Activated CD4-positive, alpha-beta memory T cell treated with anti-CD3 and anti-CD28 coated beads, Interleukin-2, amount 10 ng/mL, durations not matched to agents 7 days and 5 days (primary cell): Measurements from ENCODE around the gene NBL1. TPM values are rescaled to one million over a fixed set of nuclear protein-coding genes. Genes with fewer than 3 reads are reported as not detected.

ENCODE experiments used
- CTCF ChIA-PET: fragments of 350-600 bp; sonication (Branson Sonifier 250); formaldehyde crosslinking; loops from one replicate; lab custom pipeline; 2021; ENCODE audit warnings: antibody characterized with exemption, inconsistent platforms; lab: Charles Lee
- POLR2A ChIA-PET: fragments of 350-600 bp; sonication (Branson Sonifier 250); formaldehyde crosslinking; loops from one replicate; lab custom pipeline; 2021; ENCODE audit warnings: antibody characterized with exemption; lab: Charles Lee
- DNase-seq: peaks from one replicate; pipeline ENCODE4 v3.0.0-alpha.2; 2020
- H3K27ac Mint-ChIP-seq: one replicate; pipeline ENCODE4 v1.8.0; 2021; ENCODE audit warnings: mild to moderate bottlenecking, mixed read lengths
- H3K27me3 Mint-ChIP-seq: one replicate; pipeline ENCODE4 v1.8.0; 2021; ENCODE audit warnings: mixed read lengths
- H3K36me3 Mint-ChIP-seq: one replicate; pipeline ENCODE4 v1.8.0; 2021; ENCODE audit warnings: low read depth, mixed read lengths
- H3K4me1 Mint-ChIP-seq: one replicate; pipeline ENCODE4 v1.8.0; 2021; ENCODE audit warnings: mixed read lengths
- H3K4me3 Mint-ChIP-seq: one replicate; pipeline ENCODE4 v1.8.0; 2021; ENCODE audit warnings: mild to moderate bottlenecking, mixed read lengths
- H3K9me3 Mint-ChIP-seq: one replicate; pipeline ENCODE4 v1.8.0; 2021; ENCODE audit warnings: mixed read lengths
- total RNA-seq, 2 experiments: library from RNA; stranded (reverse); gene quantifications; one replicate each; pipeline ENCODE4 v1.2.3, GENCODE V29; 2021

NBL1 gene
- 10 to 100 TPM; 25.4 to 29.8 TPM for total RNA-seq

GRCh38 chr1:19643602-19644394, at the start of gene NBL1:
Gene NBL1 (plus strand): TSS chr1:19644311. CDS start chr1:19655031, 10,720 bp downstream.
- H3K4me1 Mint-ChIP-seq, result peaks cover 35% of the 10 kb centered on the region
- peaks cover 2% of the 10 kb centered on the region for H3K36me3 Mint-ChIP-seq
- H3K27me3 Mint-ChIP-seq, result peaks cover 20% of the 10 kb centered on the region
- POLR2A ChIA-PET, result interaction anchor here (1.1 to 5.6 kb wide), 4 partner anchors 12 to 61 kb away, joined by 3 to 31 read pairs (median 3); a partner anchor contains a TSS
- CTCF ChIA-PET, result interaction anchor here (1.1 to 1.3 kb wide), 2 partner anchors 17 to 253 kb away, joined by 3 read pairs; no protein-coding TSS in a partner anchor
- no peaks in the 10 kb centered on the region for H3K9me3 Mint-ChIP-seq
- peak; percentile 77 for DNase-seq
- H3K27ac Mint-ChIP-seq, result peak within 1 kb of the TSS; percentile 72
- peak within 1 kb of the TSS; percentile 90 for H3K4me3 Mint-ChIP-seq

DNA sequence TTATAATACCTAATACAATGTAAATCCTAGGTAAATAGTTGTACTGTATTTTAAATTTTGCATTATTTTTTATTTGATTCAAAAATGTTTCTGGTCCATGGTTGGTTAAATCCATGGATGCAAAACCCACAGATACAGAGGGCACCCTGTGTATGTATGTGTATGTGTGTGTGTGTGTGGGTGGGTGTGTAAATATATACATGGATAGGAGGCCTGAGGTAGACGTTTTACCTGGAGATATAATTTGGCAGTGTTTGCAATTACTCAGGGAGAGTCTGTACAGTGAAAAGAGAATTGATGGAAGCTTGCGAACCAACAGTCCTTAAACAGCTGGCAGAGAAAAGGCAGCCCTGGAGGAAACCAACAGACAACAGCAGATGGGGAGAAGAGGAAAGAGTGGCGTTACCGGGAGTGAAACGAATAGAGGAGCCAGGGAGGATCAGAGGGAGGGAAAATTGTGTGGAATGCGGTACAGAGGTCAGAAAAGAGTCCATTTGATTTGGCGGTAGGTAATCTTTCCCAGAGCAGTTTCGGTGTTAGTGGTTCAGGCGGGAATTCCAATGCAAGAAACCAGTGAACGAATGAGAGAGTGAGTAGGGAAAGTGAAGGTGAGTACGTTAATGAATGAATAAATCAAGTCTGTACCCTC, 47.9 kb upstream of the NBL1 start:
- DNase-seq, result no peak
- peak overlapping the region; percentile 95 for H3K4me3 Mint-ChIP-seq
- no peaks in the 10 kb centered on the region for H3K9me3 Mint-ChIP-seq
- ChIA-PET CTCF (interaction anchor here (0.5 to 2.3 kb wide), 11 partner anchors 12 to 205 kb away, joined by 3 to 7 read pairs (median 5); no protein-coding TSS in a partner anchor), POLR2A (interaction anchor here (1.0 to 4.5 kb wide), 14 partner anchors 11 to 284 kb away, joined by 3 to 44 read pairs (median 6); partner anchors contain the start of genes AKR7A2, CAPZB, NBL1 and SLC66A1)
- H3K27me3 Mint-ChIP-seq, result peaks cover 4% of the 10 kb centered on the region
- peak overlapping the region; percentile 99 for H3K27ac Mint-ChIP-seq
- peaks cover 45% of the 10 kb centered on the region for H3K4me1 Mint-ChIP-seq
- peaks cover 26% of the 10 kb centered on the region for H3K36me3 Mint-ChIP-seq

GRCh38 chr1:19596714-19597495, 47.2 kb upstream of the NBL1 start:
- peaks cover 30% of the 10 kb centered on the region for H3K36me3 Mint-ChIP-seq
- no peaks in the 10 kb centered on the region for H3K9me3 Mint-ChIP-seq
- H3K27ac Mint-ChIP-seq, result peak overlapping the region; percentile 99
- ChIA-PET POLR2A (interaction anchor here (0.6 to 4.5 kb wide), 19 partner anchors 11 to 345 kb away, joined by 3 to 44 read pairs (median 5); partner anchors contain the start of genes AKR7A2, CAPZB, EMC1 and MRTO4), CTCF (interaction anchor here (0.9 to 2.3 kb wide), 8 partner anchors 11 to 206 kb away, joined by 3 to 7 read pairs (median 5); no protein-coding TSS in a partner anchor)
- H3K27me3 Mint-ChIP-seq, result no peaks in the 10 kb centered on the region
- peak; percentile 97 for DNase-seq
- H3K4me3 Mint-ChIP-seq, result peak overlapping the region; percentile 95
- H3K4me1 Mint-ChIP-seq, result peaks cover 49% of the 10 kb centered on the region

DNA sequence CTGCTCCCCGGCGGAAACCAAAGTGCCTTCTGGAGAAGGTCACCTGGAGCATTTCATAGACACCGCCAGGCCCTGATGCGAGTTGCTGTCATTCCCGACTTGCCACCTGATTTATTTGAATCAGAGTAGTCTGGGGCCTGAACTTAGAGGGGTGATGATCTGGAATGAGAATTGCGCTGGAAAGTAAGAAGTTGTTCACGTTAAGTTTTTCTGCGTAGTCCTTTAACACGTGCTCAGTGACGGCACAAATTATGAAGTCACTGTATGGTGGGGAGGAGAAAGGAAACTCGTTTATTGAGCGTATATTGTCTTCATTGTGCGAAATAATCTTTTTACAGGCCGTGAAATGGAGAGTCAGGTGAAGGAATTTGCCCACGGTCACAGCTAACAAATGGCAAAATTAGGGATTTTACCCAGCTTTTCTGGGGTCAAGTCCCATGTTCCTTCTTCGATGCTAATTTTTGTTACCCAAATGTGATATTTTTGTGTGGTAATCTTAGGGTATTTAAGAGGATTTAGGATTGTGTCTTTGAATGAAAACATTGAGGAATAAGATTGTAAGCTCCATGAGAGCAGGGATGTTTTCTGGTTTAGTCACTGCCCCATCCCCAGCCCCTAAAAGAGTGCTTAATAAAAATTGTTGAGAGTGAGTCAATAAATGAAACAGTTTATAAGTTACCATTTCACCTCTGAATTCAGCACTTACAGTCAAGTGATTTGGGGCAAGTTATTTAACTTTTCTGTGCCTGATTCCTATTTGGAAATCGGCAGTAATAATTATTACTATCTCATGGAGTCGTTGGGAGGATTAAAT, 46.4 kb upstream of the NBL1 start:
- peak; percentile 73 for DNase-seq
- H3K27ac Mint-ChIP-seq, result peak overlapping the region; percentile 99
- H3K36me3 Mint-ChIP-seq, result peaks cover 34% of the 10 kb centered on the region
- POLR2A ChIA-PET, result interaction anchor here (0.6 to 4.5 kb wide), 19 partner anchors 10 to 346 kb away, joined by 3 to 44 read pairs (median 4); partner anchors contain the start of genes AKR7A2, CAPZB, EMC1 and MRTO4
- H3K9me3 Mint-ChIP-seq, result no peaks in the 10 kb centered on the region
- peak overlapping the region; percentile 95 for H3K4me3 Mint-ChIP-seq
- no peaks in the 10 kb centered on the region for H3K27me3 Mint-ChIP-seq
- CTCF ChIA-PET, result interaction anchor here (0.7 to 1.9 kb wide), 10 partner anchors 10 to 135 kb away, joined by 3 to 6 read pairs (median 4); no protein-coding TSS in a partner anchor
- peaks cover 54% of the 10 kb centered on the region for H3K4me1 Mint-ChIP-seq

DNA sequence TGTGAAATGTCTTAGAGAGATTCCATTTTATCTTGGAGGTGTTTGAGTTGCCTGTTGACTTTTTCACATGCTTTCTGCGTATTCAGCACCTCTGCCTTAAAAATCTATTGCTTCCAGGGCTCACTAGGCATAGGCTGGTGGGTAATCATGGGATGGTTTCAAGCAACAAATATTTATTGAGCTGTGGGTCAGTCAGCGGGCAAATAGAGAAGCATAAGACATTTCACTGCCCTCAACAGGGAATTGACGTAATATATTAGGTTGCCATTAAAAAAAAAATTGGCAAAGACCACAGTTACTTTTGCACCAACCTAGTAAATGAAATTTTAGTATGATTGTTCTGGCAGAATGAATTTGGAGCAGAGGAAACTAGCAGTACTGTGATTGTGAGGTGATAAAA, 44.3 kb upstream of the NBL1 start:
- Mint-ChIP-seq H3K9me3 (no peaks in the 10 kb centered on the region), H3K27ac (peak overlapping the region; percentile 90), H3K4me3 (peak overlapping the region; percentile 53), H3K4me1 (peaks cover 64% of the 10 kb centered on the region), H3K36me3 (peaks cover 38% of the 10 kb centered on the region), H3K27me3 (no peaks in the 10 kb centered on the region)
- ChIA-PET CTCF (interaction anchor here (0.6 to 1.9 kb wide), 3 partner anchors 18 to 106 kb away, joined by 3 to 4 read pairs (median 4); no protein-coding TSS in a partner anchor), POLR2A (interaction anchor here (0.9 to 4.5 kb wide), 3 partner anchors 14 to 162 kb away, joined by 3 to 31 read pairs (median 3); partner anchors contain the start of gene NBL1)
- no peak for DNase-seq

DNA sequence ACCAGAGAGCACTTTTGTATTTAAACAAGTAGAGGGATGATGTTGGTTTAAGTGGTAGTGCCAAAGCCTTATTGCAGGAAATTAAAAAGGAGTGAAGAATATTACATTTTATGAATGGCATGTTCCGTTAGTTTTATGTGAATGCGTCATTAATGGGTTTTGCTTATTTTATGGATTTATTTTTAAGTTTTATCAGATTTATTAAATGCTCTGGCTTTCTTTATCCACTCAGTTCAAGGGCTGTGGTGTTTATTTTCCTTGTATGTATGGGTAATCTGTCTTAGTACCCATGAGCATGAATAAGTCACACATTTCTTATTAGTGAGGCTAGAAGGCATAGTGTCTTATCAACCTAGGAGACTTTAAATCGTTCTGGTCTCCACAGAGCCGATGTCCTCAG, 41.6 kb upstream of the NBL1 start:
- H3K36me3 Mint-ChIP-seq, result peaks cover 37% of the 10 kb centered on the region
- ChIA-PET POLR2A (no interaction called here), CTCF (no interaction called here)
- peaks cover 76% of the 10 kb centered on the region for H3K4me1 Mint-ChIP-seq
- no peak for DNase-seq
- no peak overlapping the region for H3K4me3 Mint-ChIP-seq
- no peak overlapping the region for H3K27ac Mint-ChIP-seq
- H3K9me3 Mint-ChIP-seq, result no peaks in the 10 kb centered on the region
- no peaks in the 10 kb centered on the region for H3K27me3 Mint-ChIP-seq

- H3K27me3 Mint-ChIP-seq, result no peaks in the 10 kb centered on the region
- peaks cover 53% of the 10 kb centered on the region for H3K4me1 Mint-ChIP-seq
- no peak for DNase-seq
- ChIA-PET POLR2A (interaction anchor here (0.9 to 5.7 kb wide), 4 partner anchors 8 to 143 kb away, joined by 3 to 44 read pairs (median 4); partner anchors contain the start of genes CAPZB and NBL1), CTCF (interaction anchor here (1.4 kb wide), 1 partner anchor 118 kb away, joined by 6 read pairs; no protein-coding TSS in a partner anchor)
- no peaks in the 10 kb centered on the region for H3K9me3 Mint-ChIP-seq
- H3K27ac Mint-ChIP-seq, result peak overlapping the region; percentile 69
- H3K36me3 Mint-ChIP-seq, result peaks cover 25% of the 10 kb centered on the region
- peak overlapping the region; percentile 9 for H3K4me3 Mint-ChIP-seq
Observed at GRCh38 chr1:19605967-19606366, 38.1 kb upstream of the NBL1 start.

GRCh38 chr1:19606817-19607642, 37.1 kb upstream of the NBL1 start:
- Mint-ChIP-seq H3K36me3 (peaks cover 20% of the 10 kb centered on the region), H3K9me3 (no peaks in the 10 kb centered on the region), H3K27ac (peak overlapping the region; percentile 69), H3K4me1 (peaks cover 48% of the 10 kb centered on the region), H3K27me3 (no peaks in the 10 kb centered on the region), H3K4me3 (peak overlapping the region; percentile 43)
- CTCF ChIA-PET, result interaction anchor here (1.0 to 1.3 kb wide), 3 partner anchors 10 to 216 kb away, joined by 3 to 5 read pairs (median 3); a partner anchor contains a TSS
- POLR2A ChIA-PET, result interaction anchor here (5.7 kb wide), 1 partner anchor 9 kb away, joined by 44 read pairs; a partner anchor contains a TSS
- DNase-seq, result peak; percentile 76

DNA sequence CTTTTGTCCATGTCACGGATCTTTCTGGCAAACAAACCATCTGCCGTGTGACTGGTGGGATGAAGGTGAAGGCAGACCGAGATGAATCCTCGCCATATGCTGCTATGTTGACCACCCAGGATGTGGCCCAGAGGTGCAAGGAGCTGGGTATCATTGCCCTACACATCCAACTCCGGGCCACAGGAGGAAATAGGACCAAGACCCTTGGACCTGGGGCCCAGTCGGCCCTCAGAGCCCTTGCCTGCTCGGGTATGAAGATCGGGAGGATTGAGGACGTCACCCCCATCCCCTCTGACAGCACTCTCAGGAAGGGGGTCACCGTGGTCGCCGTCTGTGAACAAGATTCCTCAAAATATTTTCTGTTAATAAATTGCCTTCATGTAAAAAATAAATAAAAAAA, 35.9 kb upstream of the NBL1 start:
- Mint-ChIP-seq H3K4me3 (no peak overlapping the region), H3K27ac (no peak overlapping the region), H3K4me1 (peaks cover 50% of the 10 kb centered on the region), H3K9me3 (no peaks in the 10 kb centered on the region), H3K27me3 (no peaks in the 10 kb centered on the region), H3K36me3 (peaks cover 21% of the 10 kb centered on the region)
- DNase-seq, result no peak
- POLR2A ChIA-PET, result interaction anchor here (5.7 kb wide), 1 partner anchor 11 kb away, joined by 44 read pairs; a partner anchor contains a TSS
- CTCF ChIA-PET, result interaction anchor here (1.0 kb wide), 2 partner anchors 11 to 217 kb away, joined by 3 to 5 read pairs; a partner anchor contains a TSS

- Mint-ChIP-seq H3K36me3 (peaks cover 23% of the 10 kb centered on the region), H3K4me3 (no peak overlapping the region), H3K27ac (no peak overlapping the region), H3K27me3 (no peaks in the 10 kb centered on the region), H3K4me1 (peaks cover 35% of the 10 kb centered on the region), H3K9me3 (no peaks in the 10 kb centered on the region)
- DNase-seq, result no peak
- POLR2A ChIA-PET, result interaction anchor here (0.9 to 5.7 kb wide), 4 partner anchors 9 to 37 kb away, joined by 3 to 44 read pairs (median 4); a partner anchor contains a TSS
- CTCF ChIA-PET, result interaction anchor here (0.7 to 1.7 kb wide), 4 partner anchors 28 to 261 kb away, joined by 3 to 4 read pairs (median 4); no protein-coding TSS in a partner anchor
Observed at GRCh38 chr1:19610282-19610981, 33.7 kb upstream of the NBL1 start.
